Right lobe of liver (tissue), 6 donors: Measurements from ENCODE around the gene CNTNAP5. TPM values are rescaled to one million over a fixed set of nuclear protein-coding genes. Genes with fewer than 3 reads are reported as not detected.

Experiments used
- ATAC-seq, 4 donors: fragments of 200-7000 bp; cut with Tn5 transposase; one replicate each; pipeline ENCODE4 v1.9.1; 2020; ENCODE audit warnings: mild to moderate bottlenecking in 4 of 4, moderate library complexity in 4 of 4
- DNase-seq, 3 donors: peaks; one replicate each; pipeline ENCODE4 v3.0.0-alpha.2; 2020
- H3K27ac ChIP-seq, 3 donors: fragments of 200-600 bp; one replicate each; pipeline ENCODE4 v1.8.0; 2022
- H3K27me3 ChIP-seq, 2 donors: fragments of 200-600 bp; one replicate each; pipeline ENCODE4 v1.8.0; 2022
- H3K36me3 ChIP-seq, 4 donors: fragments of 200-600 bp; sonication (generic) in 1 of 4; one replicate each; pipeline versions ENCODE4 v1.5.1 to v1.8.0; 2017 to 2022; ENCODE audit warnings: control low read depth in 1 of 4
- H3K4me1 ChIP-seq, 4 donors: fragments of 200-600 bp; sonication (generic) in 1 of 4; one replicate each; pipeline versions ENCODE4 v1.5.1 to v1.8.0; 2017 to 2022; ENCODE audit warnings: control low read depth in 1 of 4
- H3K4me3 ChIP-seq, 3 donors: fragments of 200-600 bp; one replicate each; pipeline ENCODE4 v1.8.0; 2022
- H3K9me3 ChIP-seq, 4 donors: fragments of 200-600 bp; sonication (generic) in 1 of 4; one replicate each; pipeline versions ENCODE4 v1.5.1 to v1.8.0; 2017 to 2022; ENCODE audit warnings: control low read depth in 1 of 4
- CTCF ChIP-seq, 4 donors: fragments of 200-600 bp in 3 of 4; fragments of 450-650 bp in 1 of 4; IDR thresholded peaks; one replicate each; pipeline versions ENCODE4 v1.5.1 to v1.8.0; 2016 to 2022; ENCODE audit warnings: antibody characterized with exemption in 4 of 4, mild to moderate bottlenecking in 2 of 4
- POLR2A ChIP-seq: fragments of 450-650 bp; IDR thresholded peaks from one replicate; pipeline ENCODE4 v1.6.1; 2017; ENCODE audit warnings: antibody characterized with exemption, mild to moderate bottlenecking
- WGBS: methylation state at CpG from one replicate; pipeline ENCODE4 v1.1.6; 2018; ENCODE audit warnings: low coverage, low lambda C conversion rate; ENCODE audit not compliant: insufficient coverage; ENCODE audit errors: missing lambda C conversion rate; 5-methylcytosine and 5-hydroxymethylcytosine counted together
- intact Hi-C, 2 donors: fragments of 100-400 bp; cut with DNase I; formaldehyde crosslinking; loops; one replicate each; pipeline versions ENCODE4 v1.11.2 to v1.14.1; 2022
- total RNA-seq, 6 experiments: library from RNA; depleted of rRNA in 2 of 6; stranded (reverse); fragments of >200 nt in 2 of 6; fragmentation: NEBNext Ultra II Directional in 3 of 6; extraction: Animal tissue kit (Norgen Biotek cat#: 25700) in 3 of 6; gene quantifications; one replicate each; pipeline versions ENCODE4 v1.1.0 to v1.2.4, GENCODE V29; 2016 to 2023
- donor health status: DM: no; HTN: yes; CAD: no.
- donor health status: DM: no; HTN: no; CAD: no.
- donor health status: DM: no; HTN: no; CAD: no.
- donor health status: DM: no; HTN: yes; CAD: no.
- donor health status: DM: no; HTN: yes; CAD: no.

The CNTNAP5 gene
- total RNA-seq, 6 experiments from 2014 or later = not detected

- intact Hi-C loops = no loop called here
- H3K36me3 ChIP-seq = no peaks in the 10 kb centered on the region
- H3K4me3 ChIP-seq = no peak overlapping the region
- no peak for DNase-seq
- H3K9me3 ChIP-seq = no peaks in the 10 kb centered on the region
- WGBS = 38% methylated on average over 3 of the region's 4 CpGs
- H3K4me1 ChIP-seq = no peaks in the 10 kb centered on the region
- H3K27ac ChIP-seq = no peak overlapping the region
- TF ChIP-seq POLR2A = no peak
- no peak for TF ChIP-seq CTCF (IDR thresholded peaks at IDR 0.05)
- no peaks in the 10 kb centered on the region for H3K27me3 ChIP-seq
- ATAC-seq = no peak
Measured at GRCh38 chr2:124145982-124146381, 120.9 kb downstream of the CNTNAP5 start.

- no peaks in the 10 kb centered on the region for H3K36me3 ChIP-seq
- intact Hi-C loops = no loop called here
Measured at GRCh38 chr2:124147552-124147951, 122.5 kb downstream of the CNTNAP5 start.

GRCh38 chr2:124149571-124149970, 124.5 kb downstream of the CNTNAP5 start:
- Histone ChIP-seq H3K27ac (no peak overlapping the region), H3K36me3 (no peaks in the 10 kb centered on the region), H3K27me3 (no peaks in the 10 kb centered on the region), H3K4me3 (no peak overlapping the region), H3K9me3 (no peaks in the 10 kb centered on the region), H3K4me1 (no peaks in the 10 kb centered on the region)
- intact Hi-C loops = no loop called here
- no peak for DNase-seq
- TF ChIP-seq POLR2A (no peak), CTCF (IDR thresholded peaks at IDR 0.05) (no peak)
- 49% methylated on average over 6 of the region's 6 CpGs for WGBS
- ATAC-seq = no peak

More at GRCh38 chr2:124147552-124147951, 122.5 kb downstream of the CNTNAP5 start:
- no peak overlapping the region for H3K27ac ChIP-seq
- TF ChIP-seq CTCF (IDR thresholded peaks at IDR 0.05) = no peak
- TF ChIP-seq POLR2A = no peak
- no peaks in the 10 kb centered on the region for H3K9me3 ChIP-seq
- ATAC-seq (no peak), DNase-seq (peak in 1 of 3 donors; percentile 39)
- no peak overlapping the region for H3K4me3 ChIP-seq
- no peaks in the 10 kb centered on the region for H3K27me3 ChIP-seq
- H3K4me1 ChIP-seq = no peaks in the 10 kb centered on the region
- WGBS = 71% methylated on average over 9 of the region's 9 CpGs

GRCh38 chr2:124151691-124152090, 126.6 kb downstream of the CNTNAP5 start:
- H3K4me3 ChIP-seq = no peak overlapping the region
- H3K36me3 ChIP-seq = no peaks in the 10 kb centered on the region
- no peak overlapping the region for H3K27ac ChIP-seq
- H3K9me3 ChIP-seq = no peaks in the 10 kb centered on the region
- 53% methylated on average over 4 of the region's 4 CpGs for WGBS
- H3K4me1 ChIP-seq = no peaks in the 10 kb centered on the region
- DNase-seq = no peak
- no peaks in the 10 kb centered on the region for H3K27me3 ChIP-seq
- TF ChIP-seq CTCF (IDR thresholded peaks at IDR 0.05) (no peak), POLR2A (no peak)
- ATAC-seq = no peak
- intact Hi-C loops = no loop called here

- no peak overlapping the region for H3K27ac ChIP-seq
- DNase-seq = no peak
- intact Hi-C loops = no loop called here
- H3K4me1 ChIP-seq = no peaks in the 10 kb centered on the region
- TF ChIP-seq POLR2A = no peak
- TF ChIP-seq CTCF (IDR thresholded peaks at IDR 0.05) = no peak
- no peak overlapping the region for H3K4me3 ChIP-seq
- no peaks in the 10 kb centered on the region for H3K36me3 ChIP-seq
- ATAC-seq = no peak
- WGBS = 71% methylated on average over 8 of the region's 8 CpGs
- H3K9me3 ChIP-seq = no peaks in the 10 kb centered on the region
- H3K27me3 ChIP-seq = no peaks in the 10 kb centered on the region
Measured at GRCh38 chr2:124153713-124154112, 128.6 kb downstream of the CNTNAP5 start.
